Skeletal muscle tissue (tissue), 4 donors: ENCODE results near the gene TRAM2. TPM values are rescaled to one million over a fixed set of nuclear protein-coding genes. Genes with fewer than 3 reads are reported as not detected.

Experiments used
- H3K27ac ChIP-seq: one replicate; pipeline ENCODE4 v1.7.0; 2013; ENCODE audit warnings: mild to moderate bottlenecking, low read depth, low read length, inconsistent platforms
- H3K27me3 ChIP-seq, 3 donors: one replicate each; pipeline ENCODE4 v1.7.0; 2013; ENCODE audit warnings: low read length in 3 of 3; ENCODE audit not compliant: control insufficient read depth in 3 of 3, insufficient read depth in 3 of 3
- H3K36me3 ChIP-seq, 3 donors: one replicate each; pipeline ENCODE4 v1.7.0; 2013; ENCODE audit warnings: low read length in 3 of 3; ENCODE audit not compliant: control insufficient read depth in 3 of 3, insufficient read depth in 3 of 3
- H3K4me1 ChIP-seq, 3 donors: one replicate each; pipeline ENCODE4 v1.7.0; 2013; ENCODE audit warnings: low read length in 3 of 3, mild to moderate bottlenecking in 3 of 3; ENCODE audit not compliant: control insufficient read depth in 3 of 3, insufficient read depth in 3 of 3
- H3K4me3 ChIP-seq, 3 donors: one replicate each; pipeline ENCODE4 v1.7.0; 2013; ENCODE audit warnings: low read length in 3 of 3
- H3K9ac ChIP-seq, 3 donors: one replicate each; pipeline ENCODE4 v1.7.0; 2013; ENCODE audit warnings: low read length in 3 of 3, mild to moderate bottlenecking in 3 of 3, moderate library complexity in 2 of 3, low read depth in 1 of 3
- H3K9me3 ChIP-seq, 3 donors: one replicate each; pipeline ENCODE4 v1.7.0; 2013; ENCODE audit warnings: low read length in 3 of 3; ENCODE audit not compliant: control insufficient read depth in 3 of 3
- total RNA-seq: library from RNA; depleted of rRNA; stranded (reverse); fragments of >200 nt; gene quantifications from one replicate; pipeline ENCODE4 v1.2.3, GENCODE V29; 2014
- donor health status: Osteomylitis.

Gene TRAM2
- total RNA-seq, 1 donor from 2014 or later = 13.6 TPM

- Histone ChIP-seq H3K9ac (no peak overlapping the region), H3K27me3 (peaks cover 0 to 2% (median 0%) of the 10 kb centered on the region in 3 donors), H3K9me3 (no peaks in the 10 kb centered on the region), H3K27ac (no peak overlapping the region), H3K4me1 (peaks cover 7 to 35% (median 9%) of the 10 kb centered on the region in 3 donors), H3K36me3 (no peaks in the 10 kb centered on the region), H3K4me3 (no peak overlapping the region)
Observed at GRCh38 chr6:52543262-52543661, 33.6 kb downstream of the TRAM2 start.

DNA sequence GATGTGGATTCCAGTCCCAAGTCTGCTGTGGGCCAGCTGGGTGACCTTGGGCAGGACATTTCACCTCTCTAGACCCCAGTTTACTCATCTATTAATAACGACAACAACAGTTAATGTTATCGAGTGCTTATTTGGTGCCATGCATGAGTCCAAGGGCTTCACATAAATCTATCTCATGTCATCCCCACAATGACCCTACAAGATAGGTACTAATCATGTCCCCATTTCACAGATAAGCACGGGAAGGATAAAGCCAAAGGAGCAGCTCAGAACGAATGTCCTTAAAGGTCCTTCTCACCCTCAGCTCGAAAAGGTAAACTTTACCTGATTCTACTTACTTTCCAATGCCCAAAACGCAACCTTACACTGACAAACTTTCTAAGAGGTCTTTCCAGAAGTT, 35.7 kb downstream of the TRAM2 start:
- Histone ChIP-seq H3K9me3 (no peaks in the 10 kb centered on the region), H3K27me3 (no peaks in the 10 kb centered on the region), H3K36me3 (no peaks in the 10 kb centered on the region), H3K4me3 (no peak overlapping the region), H3K9ac (no peak overlapping the region), H3K27ac (no peak overlapping the region), H3K4me1 (peaks cover 15 to 38% (median 15%) of the 10 kb centered on the region in 3 donors)

GRCh38 chr6:52540286-52540902, 36.5 kb downstream of the TRAM2 start:
- no peaks in the 10 kb centered on the region for H3K36me3 ChIP-seq
- no peak overlapping the region for H3K27ac ChIP-seq
- peaks cover 15 to 36% (median 15%) of the 10 kb centered on the region in 3 donors for H3K4me1 ChIP-seq
- H3K27me3 ChIP-seq = no peaks in the 10 kb centered on the region
- no peak overlapping the region for H3K9ac ChIP-seq
- no peaks in the 10 kb centered on the region for H3K9me3 ChIP-seq
- no peak overlapping the region for H3K4me3 ChIP-seq

GRCh38 chr6:52539607-52540006, 37.3 kb downstream of the TRAM2 start:
- H3K27ac ChIP-seq = no peak overlapping the region
- no peaks in the 10 kb centered on the region for H3K27me3 ChIP-seq
- H3K4me1 ChIP-seq = peaks cover 11 to 29% (median 15%) of the 10 kb centered on the region in 3 donors
- no peak overlapping the region for H3K4me3 ChIP-seq
- H3K36me3 ChIP-seq = peaks cover 0 to 7% (median 0%) of the 10 kb centered on the region in 3 donors
- H3K9me3 ChIP-seq = no peaks in the 10 kb centered on the region
- no peak overlapping the region for H3K9ac ChIP-seq

- Histone ChIP-seq H3K4me1 (peaks cover 11 to 22% (median 15%) of the 10 kb centered on the region in 3 donors), H3K27me3 (no peaks in the 10 kb centered on the region), H3K4me3 (no peak overlapping the region), H3K9me3 (no peaks in the 10 kb centered on the region), H3K36me3 (peaks cover 0 to 11% (median 0%) of the 10 kb centered on the region in 3 donors), H3K9ac (no peak overlapping the region), H3K27ac (no peak overlapping the region)
Observed at GRCh38 chr6:52538901-52539354, 37.9 kb downstream of the TRAM2 start.

GRCh38 chr6:52538252-52538900, 38.5 kb downstream of the TRAM2 start:
- peaks cover 0 to 11% (median under 1%) of the 10 kb centered on the region in 3 donors for H3K36me3 ChIP-seq
- no peaks in the 10 kb centered on the region for H3K9me3 ChIP-seq
- no peak overlapping the region for H3K4me3 ChIP-seq
- H3K27ac ChIP-seq = no peak overlapping the region
- H3K27me3 ChIP-seq = no peaks in the 10 kb centered on the region
- H3K4me1 ChIP-seq = peaks cover 11 to 17% (median 15%) of the 10 kb centered on the region in 3 donors
- no peak overlapping the region for H3K9ac ChIP-seq

DNA sequence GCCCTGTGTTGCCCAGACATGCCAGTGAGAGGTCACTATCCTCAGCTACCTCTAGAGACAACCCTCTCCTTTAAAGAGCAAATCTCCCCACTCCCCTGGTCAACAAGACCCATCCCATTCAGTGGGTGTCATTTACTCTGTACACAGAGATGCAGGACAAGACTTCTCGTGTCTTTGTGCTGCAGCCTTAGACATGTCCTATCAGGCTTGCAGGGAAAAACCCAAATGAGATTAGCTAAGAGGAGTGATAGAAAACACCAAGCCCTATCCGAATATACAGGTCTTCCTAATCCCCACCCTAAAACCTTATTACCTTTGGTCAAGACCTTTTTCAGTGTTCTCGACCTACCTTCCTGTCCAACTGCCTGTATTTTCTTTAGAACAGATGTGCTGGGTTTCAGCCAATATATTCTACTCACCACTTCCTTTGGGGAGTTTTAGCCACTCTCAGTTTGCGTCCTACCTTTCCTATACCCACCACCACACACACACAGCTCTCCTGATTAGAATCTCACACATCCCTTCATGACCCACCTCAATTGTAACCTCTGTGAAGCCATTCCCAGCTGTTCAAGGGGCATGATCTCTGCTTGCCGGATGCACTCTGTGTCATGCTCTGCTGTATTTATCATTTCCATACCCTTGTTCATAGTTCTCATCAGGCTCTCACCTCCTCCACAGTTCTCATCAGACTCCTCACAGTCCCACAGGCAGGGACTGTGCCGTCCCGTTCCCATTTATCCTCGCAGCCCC, 39.7 kb downstream of the TRAM2 start:
- Histone ChIP-seq H3K36me3 (peaks cover 0 to 11% (median 2%) of the 10 kb centered on the region in 3 donors), H3K4me3 (no peak overlapping the region), H3K27ac (no peak overlapping the region), H3K9me3 (no peaks in the 10 kb centered on the region), H3K27me3 (no peaks in the 10 kb centered on the region), H3K4me1 (peaks cover 11 to 17% (median 15%) of the 10 kb centered on the region in 3 donors), H3K9ac (no peak overlapping the region)

GRCh38 chr6:52536424-52536916, 40.4 kb downstream of the TRAM2 start:
- peaks cover 11 to 17% (median 15%) of the 10 kb centered on the region in 3 donors for H3K4me1 ChIP-seq
- no peak overlapping the region for H3K9ac ChIP-seq
- H3K27ac ChIP-seq = no peak overlapping the region
- H3K4me3 ChIP-seq = no peak overlapping the region
- no peaks in the 10 kb centered on the region for H3K27me3 ChIP-seq
- no peaks in the 10 kb centered on the region for H3K9me3 ChIP-seq
- peaks cover 0 to 11% (median 2%) of the 10 kb centered on the region in 3 donors for H3K36me3 ChIP-seq

GRCh38 chr6:52535711-52536423, 41.0 kb downstream of the TRAM2 start:
- Histone ChIP-seq H3K9me3 (no peaks in the 10 kb centered on the region), H3K9ac (no peak overlapping the region), H3K4me3 (no peak overlapping the region), H3K4me1 (peaks cover 10 to 14% (median 11%) of the 10 kb centered on the region in 3 donors), H3K27ac (no peak overlapping the region), H3K36me3 (peaks cover 0 to 11% (median 2%) of the 10 kb centered on the region in 3 donors), H3K27me3 (no peaks in the 10 kb centered on the region)
